Left lobe of liver (tissue), 2 donors: Measurements from ENCODE around the gene RSPH3. TPM values are rescaled to one million over a fixed set of nuclear protein-coding genes. Genes with fewer than 3 reads are reported as not detected.

Experiments used
- ATAC-seq: fragments of 200-7000 bp; cut with Tn5 transposase; one replicate; pipeline ENCODE4 v1.9.1; 2020; ENCODE audit warnings: mild to moderate bottlenecking, moderate library complexity
- DNase-seq: peaks from one replicate; pipeline ENCODE4 v3.0.0-alpha.2; 2020; ENCODE audit warnings: low spot score
- total RNA-seq: library from RNA; stranded (reverse); gene quantifications from one replicate; pipeline ENCODE4 v1.2.1, GENCODE V29; 2021
- donor health status: DM: no; HTN: no; CAD: no; lungs with moderate emphysema.
- donor health status: DM: no; HTN: yes; CAD: no.

Gene RSPH3
- total RNA-seq, 1 donor from 2014 or later: 4.7 TPM

- DNase-seq (no peak), ATAC-seq (peak; percentile 59)
Measured at GRCh38 chr6:158939255-158940159, 60.5 kb downstream of the RSPH3 start.

DNA sequence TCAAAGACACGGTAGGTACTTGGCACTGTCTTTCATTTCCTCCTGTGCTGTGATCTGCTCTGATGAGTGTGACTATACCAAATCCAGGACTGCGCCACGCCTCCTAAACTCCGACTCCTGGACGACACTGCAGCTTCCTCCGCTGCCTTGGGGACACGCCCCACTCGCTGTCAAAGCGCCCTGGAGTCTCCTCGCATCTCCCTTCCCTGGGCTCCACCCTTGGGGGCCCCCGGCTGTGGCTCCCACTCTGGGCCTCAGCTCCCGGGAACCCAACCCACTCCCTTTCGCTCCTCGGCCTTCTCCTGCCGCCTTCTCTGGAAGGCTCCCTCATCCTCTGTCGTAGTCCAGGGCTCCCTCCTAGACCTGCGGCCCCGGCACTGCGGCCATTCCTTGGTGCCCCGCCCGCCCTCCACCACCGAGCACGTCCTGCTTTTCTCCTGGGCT is 61.2 kb downstream of the RSPH3 start:
- DNase-seq: no peak
- peak; percentile 48 for ATAC-seq

DNA sequence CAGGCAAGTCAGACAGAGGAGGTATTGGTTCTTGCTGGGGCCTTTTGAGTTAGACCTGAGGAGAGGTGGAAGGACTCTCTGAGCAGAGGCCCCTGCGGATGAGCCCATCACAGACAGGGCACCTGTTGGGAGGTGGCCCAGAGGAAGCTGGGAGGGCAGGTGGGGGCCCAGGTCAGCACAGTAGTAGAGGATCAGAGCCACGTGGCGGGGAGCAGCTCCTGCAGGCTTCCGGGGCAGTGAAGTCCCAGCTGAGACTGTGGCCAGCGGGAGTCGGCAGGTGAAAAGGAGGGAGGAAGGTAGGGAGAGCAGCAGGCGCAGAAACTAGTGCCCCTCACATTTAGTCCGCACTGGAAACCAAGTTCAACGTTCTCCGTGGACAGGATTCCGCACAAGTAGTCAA is 61.8 kb downstream of the RSPH3 start:
- ATAC-seq: no peak
- no peak for DNase-seq

DNA sequence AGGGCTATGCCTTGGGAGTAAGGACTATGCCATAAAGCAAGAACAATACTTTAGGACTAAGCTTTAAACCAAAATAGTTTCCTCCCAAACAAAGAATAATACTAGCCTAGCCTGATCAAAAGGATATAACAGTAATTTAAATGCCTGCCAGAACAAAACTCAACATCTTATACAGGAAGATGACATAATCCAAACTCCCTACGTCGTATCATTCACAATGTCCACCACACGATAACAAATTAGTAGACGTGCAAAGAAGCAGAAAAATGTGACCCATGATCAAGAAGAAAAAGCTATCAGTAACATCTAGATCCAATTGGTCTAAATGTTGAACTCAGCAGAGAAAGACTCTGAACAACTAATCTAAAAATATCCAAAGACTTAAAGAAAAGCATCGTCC is 65.8 kb downstream of the RSPH3 start:
- no peak for ATAC-seq
- no peak for DNase-seq

- no peak for DNase-seq
Measured at GRCh38 chr6:158933079-158933595, 66.9 kb downstream of the RSPH3 start.

DNA sequence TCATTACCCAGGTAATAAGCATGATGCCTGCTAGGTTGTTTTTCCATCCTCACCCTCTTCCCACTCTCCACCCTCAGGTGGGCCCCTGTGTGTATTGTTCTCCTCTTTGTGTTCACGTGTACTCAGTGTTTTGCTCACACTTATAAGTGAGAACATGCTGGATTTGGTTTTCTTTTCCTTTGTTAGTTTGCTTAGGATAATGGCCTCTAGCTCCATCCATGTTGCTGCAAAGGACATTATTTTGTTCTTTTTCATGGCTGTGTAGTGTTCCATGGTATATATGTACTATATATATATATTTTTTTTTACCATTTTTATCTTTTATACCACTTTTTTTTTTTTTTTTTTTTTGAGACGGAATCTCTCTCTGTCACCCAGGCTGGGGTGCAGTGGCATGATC is 71.9 kb downstream of the RSPH3 start:
- ATAC-seq (no peak), DNase-seq (no peak)

More at GRCh38 chr6:158933079-158933595, 66.9 kb downstream of the RSPH3 start:
- ATAC-seq: no peak

DNA sequence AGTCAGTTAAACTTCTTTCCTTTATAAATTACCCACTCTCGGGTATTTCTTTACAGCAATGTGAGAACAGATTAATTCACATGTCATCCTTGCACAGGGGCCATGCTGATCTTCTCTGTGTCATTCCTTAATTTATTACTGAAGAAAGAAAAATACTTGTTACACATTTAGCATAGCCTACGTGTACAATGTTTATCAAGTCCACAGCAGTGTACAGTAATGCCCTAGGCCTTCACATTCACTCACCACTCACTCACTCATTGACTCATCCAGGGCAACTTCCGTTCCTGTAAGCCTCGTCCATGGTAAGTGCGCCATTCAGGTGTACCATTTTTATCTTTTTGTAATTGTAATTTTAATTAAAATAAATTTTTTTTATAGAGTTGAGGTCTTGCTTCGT is 73.6 kb downstream of the RSPH3 start:
- ATAC-seq (no peak), DNase-seq (no peak)

- ATAC-seq: no peak
- DNase-seq: no peak
Measured at GRCh38 chr6:158924499-158925455, 75.2 kb downstream of the RSPH3 start.

GRCh38 chr6:158923805-158924498 is 76.0 kb downstream of the RSPH3 start:
- ATAC-seq (no peak), DNase-seq (no peak)

Other genes starting within 250 kb of the RSPH3 start
- gene EZR, start 180.8 kb downstream of the RSPH3 start, total RNA-seq: 57.0 TPM
- gene TAGAP, start 44.8 kb upstream of the RSPH3 start, total RNA-seq: 0.45 TPM
- gene FNDC1, start 169.2 kb upstream of the RSPH3 start, total RNA-seq: 0.10 TPM